ENCODE measurements around the gene PTGER1. TPM values are rescaled to one million over a fixed set of nuclear protein-coding genes. Genes with fewer than 3 reads are reported as not detected.

PTGER1 gene
- total RNA-seq, 1 donor from 2014 or later, result not detected

GRCh38 chr19:14472202-14472938, 2.8 kb downstream of the PTGER1 start:
- Mint-ChIP-seq H3K36me3 (ENCODE audit: low read depth) (peaks cover 38% of the 10 kb centered on the region), H3K4me3 (peak overlapping the region; percentile 24), H3K9me3 (no peaks in the 10 kb centered on the region), H3K27ac (no peak overlapping the region), H3K27me3 (peaks cover 28% of the 10 kb centered on the region), H3K4me1 (peaks cover 25% of the 10 kb centered on the region)
- DNase-seq (peak; percentile 87), ATAC-seq (ENCODE audit: low read depth) (peak; percentile 83)
- ChIA-PET CTCF (interaction anchor here (0.6 to 2.0 kb wide), 10 partner anchors 32 to 337 kb away, joined by 3 to 7 read pairs (median 3); partner anchors contain the start of genes ASF1B and PKN1), POLR2A (interaction anchor here (0.6 to 1.0 kb wide), 2 partner anchors 110 to 458 kb away, joined by 6 to 9 read pairs; no protein-coding TSS in a partner anchor)
- intact Hi-C loops (cut with micrococcal nuclease), result loop anchor here (1.0 to 10.0 kb wide), 6 partner anchors 40 to 592 kb away; partner anchors contain the start of gene MISP3
- TF ChIP-seq CTCF (IDR thresholded peaks at IDR 0.05), result peak; percentile 92

- intact Hi-C loops (cut with micrococcal nuclease), result loop anchor here (1.0 to 10.0 kb wide), 6 partner anchors 39 to 591 kb away; partner anchors contain the start of gene MISP3
- ChIA-PET CTCF (interaction anchor here (0.6 to 2.0 kb wide), 6 partner anchors 33 to 335 kb away, joined by 3 to 7 read pairs (median 3); partner anchors contain the start of genes ASF1B and PKN1), POLR2A (interaction anchor here (0.6 to 1.0 kb wide), 2 partner anchors 110 to 457 kb away, joined by 6 to 9 read pairs; no protein-coding TSS in a partner anchor)
- H3K4me1 Mint-ChIP-seq, result peaks cover 25% of the 10 kb centered on the region
- peaks cover 45% of the 10 kb centered on the region for H3K36me3 Mint-ChIP-seq (ENCODE audit: low read depth)
- no peak for TF ChIP-seq CTCF (IDR thresholded peaks at IDR 0.05)
- H3K27me3 Mint-ChIP-seq, result peaks cover 27% of the 10 kb centered on the region
- DNase-seq, result no peak
- H3K27ac Mint-ChIP-seq, result no peak overlapping the region
- H3K4me3 Mint-ChIP-seq, result no peak overlapping the region
- ATAC-seq (ENCODE audit: low read depth), result no peak
- no peaks in the 10 kb centered on the region for H3K9me3 Mint-ChIP-seq
Measured at GRCh38 chr19:14471436-14472187, 3.5 kb downstream of the PTGER1 start.

GRCh38 chr19:14470031-14470876, 4.9 kb downstream of the PTGER1 start:
- Mint-ChIP-seq H3K27me3 (peaks cover 16% of the 10 kb centered on the region), H3K27ac (no peak overlapping the region), H3K4me1 (peaks cover 22% of the 10 kb centered on the region), H3K4me3 (no peak overlapping the region), H3K9me3 (no peaks in the 10 kb centered on the region), H3K36me3 (ENCODE audit: low read depth) (peaks cover 50% of the 10 kb centered on the region)
- no peak for TF ChIP-seq CTCF (IDR thresholded peaks at IDR 0.05)
- DNase-seq (no peak), ATAC-seq (ENCODE audit: low read depth) (no peak)
- ChIA-PET POLR2A (interaction anchor here (0.6 kb wide), 1 partner anchor 38 kb away, joined by 7 read pairs; no protein-coding TSS in a partner anchor), CTCF (no interaction called here)
- intact Hi-C loops (cut with micrococcal nuclease), result loop anchor here (10.0 kb wide), 1 partner anchor 395 kb away; the partner anchor contains the start of gene MISP3

GRCh38 chr19:14467816-14468215, 7.3 kb downstream of the PTGER1 start:
- ATAC-seq (ENCODE audit: low read depth), result no peak
- no peaks in the 10 kb centered on the region for H3K9me3 Mint-ChIP-seq
- intact Hi-C loops (cut with micrococcal nuclease), result no loop called here
- no peak for DNase-seq
- no peak for TF ChIP-seq CTCF (IDR thresholded peaks at IDR 0.05)
- peaks cover 8% of the 10 kb centered on the region for H3K4me1 Mint-ChIP-seq
- H3K27ac Mint-ChIP-seq, result no peak overlapping the region
- CTCF ChIA-PET, result no interaction called here
- H3K27me3 Mint-ChIP-seq, result peaks cover 3% of the 10 kb centered on the region
- POLR2A ChIA-PET, result interaction anchor here (0.5 to 0.6 kb wide), 3 partner anchors 33 to 332 kb away, joined by 4 to 16 read pairs (median 6); no protein-coding TSS in a partner anchor
- H3K4me3 Mint-ChIP-seq, result no peak overlapping the region
- peaks cover 73% of the 10 kb centered on the region for H3K36me3 Mint-ChIP-seq (ENCODE audit: low read depth)
